Activated naive CD8-positive, alpha-beta T cell treated with anti-CD3 and anti-CD28 coated beads, Interleukin-2, amount 10 ng/mL, durations not matched to agents 7 days and 5 days (primary cell): ENCODE data around the gene JARID2. TPM values are rescaled to one million over a fixed set of nuclear protein-coding genes. Genes with fewer than 3 reads are reported as not detected.

ENCODE experiments used
- ATAC-seq: fragments of 150-1000 bp; cut with Tn5 transposase; one replicate; pipeline ENCODE4 v1.10.0; 2021; ENCODE audit warnings: low read depth, moderate library complexity
- POLR2A ChIA-PET: fragments of 350-600 bp; sonication (Branson Sonifier 250); formaldehyde crosslinking; loops from one replicate; lab custom pipeline; 2021; ENCODE audit warnings: antibody characterized with exemption; lab: Charles Lee
- DNase-seq: peaks from one replicate; pipeline ENCODE4 v3.0.0; 2021
- H3K27ac Mint-ChIP-seq: one replicate; pipeline ENCODE4 v1.8.0; 2022; ENCODE audit warnings: mild to moderate bottlenecking, mixed read lengths
- H3K27me3 Mint-ChIP-seq: one replicate; pipeline ENCODE4 v1.8.0; 2022; ENCODE audit warnings: mild to moderate bottlenecking, moderate library complexity, mixed read lengths
- H3K36me3 Mint-ChIP-seq: one replicate; pipeline ENCODE4 v1.8.0; 2021; ENCODE audit warnings: mild to moderate bottlenecking, mixed read lengths
- H3K4me1 Mint-ChIP-seq: one replicate; pipeline ENCODE4 v1.8.0; 2021; ENCODE audit warnings: mixed read lengths
- H3K4me3 Mint-ChIP-seq: one replicate; pipeline ENCODE4 v1.8.0; 2022; ENCODE audit warnings: mild to moderate bottlenecking, moderate library complexity, mixed read lengths
- H3K9me3 Mint-ChIP-seq: one replicate; pipeline ENCODE4 v1.8.0; 2021; ENCODE audit warnings: mixed read lengths
- total RNA-seq, 2 experiments: library from RNA; stranded (reverse); gene quantifications; one replicate each; pipeline ENCODE4 v1.2.3, GENCODE V29; 2021

Gene JARID2
- total RNA-seq, 2 experiments from 2014 or later, result 30.0 to 31.5 TPM

DNA sequence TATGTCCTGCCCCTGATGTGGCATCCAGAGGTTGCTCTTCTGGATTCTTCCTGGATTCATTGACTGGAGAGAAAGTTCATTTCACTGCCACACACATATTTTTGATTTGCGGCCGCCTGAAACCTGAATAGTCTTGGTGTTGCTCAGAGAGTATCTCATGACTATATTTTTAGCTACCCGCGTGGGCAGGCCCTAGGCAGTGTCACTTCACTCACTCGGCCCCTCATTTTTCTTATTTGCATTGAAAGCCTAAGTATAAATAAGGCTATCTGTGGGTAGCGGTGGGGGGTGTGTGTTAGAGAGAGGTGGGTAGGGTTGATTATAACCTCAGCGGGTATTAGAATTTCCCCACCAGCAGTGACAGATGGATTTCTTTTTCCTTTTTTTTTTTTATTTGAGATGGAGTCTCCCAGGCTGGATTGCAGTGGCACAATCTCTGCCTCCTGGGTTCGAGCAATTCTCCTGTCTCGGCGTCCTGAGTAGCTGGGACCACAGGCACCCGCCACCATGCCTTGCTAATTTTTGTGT lies 113.5 kb downstream of the JARID2 start:
- Mint-ChIP-seq H3K27ac (no peak overlapping the region), H3K4me1 (peaks cover 30% of the 10 kb centered on the region), H3K4me3 (peak overlapping the region; percentile 10), H3K36me3 (peaks cover 12% of the 10 kb centered on the region), H3K27me3 (no peaks in the 10 kb centered on the region), H3K9me3 (no peaks in the 10 kb centered on the region)
- POLR2A ChIA-PET, result interaction anchor here (0.9 kb wide), 1 partner anchor 112 kb away, joined by 3 read pairs; no protein-coding TSS in a partner anchor
- no peak for DNase-seq
- no peak for ATAC-seq

GRCh38 chr6:15360300-15360699 lies 114.4 kb downstream of the JARID2 start:
- Mint-ChIP-seq H3K27ac (no peak overlapping the region), H3K4me1 (peaks cover 31% of the 10 kb centered on the region), H3K27me3 (no peaks in the 10 kb centered on the region), H3K9me3 (no peaks in the 10 kb centered on the region), H3K36me3 (peaks cover 15% of the 10 kb centered on the region), H3K4me3 (no peak overlapping the region)
- no peak for DNase-seq
- POLR2A ChIA-PET, result no interaction called here
- ATAC-seq, result no peak

DNA sequence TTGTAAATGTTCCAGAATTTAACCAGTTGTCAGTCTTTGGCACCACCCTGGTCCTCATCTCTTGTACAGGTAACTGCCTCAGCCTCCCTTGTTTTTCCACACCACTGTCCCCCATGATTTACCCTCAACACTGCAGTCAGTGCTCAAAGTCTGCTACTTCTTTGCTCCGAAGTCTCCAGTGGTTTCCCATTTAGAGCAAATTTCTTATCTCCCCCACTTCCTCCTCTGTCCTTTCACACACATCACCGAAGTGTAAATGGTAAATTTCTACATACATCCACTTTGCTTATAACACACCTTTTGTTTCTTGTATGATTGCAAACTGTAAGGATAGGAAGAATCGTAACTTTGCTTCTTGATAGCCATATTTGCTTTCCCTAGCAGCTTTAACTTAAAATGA lies 115.3 kb downstream of the JARID2 start:
- Mint-ChIP-seq H3K9me3 (no peaks in the 10 kb centered on the region), H3K27ac (no peak overlapping the region), H3K27me3 (no peaks in the 10 kb centered on the region), H3K36me3 (peaks cover 11% of the 10 kb centered on the region), H3K4me1 (peaks cover 34% of the 10 kb centered on the region), H3K4me3 (no peak overlapping the region)
- POLR2A ChIA-PET, result no interaction called here
- ATAC-seq (no peak), DNase-seq (no peak)

- peaks cover 38% of the 10 kb centered on the region for H3K4me1 Mint-ChIP-seq
- no peak overlapping the region for H3K27ac Mint-ChIP-seq
- no peaks in the 10 kb centered on the region for H3K9me3 Mint-ChIP-seq
- peaks cover 12% of the 10 kb centered on the region for H3K36me3 Mint-ChIP-seq
- POLR2A ChIA-PET, result interaction anchor here (0.6 kb wide), 1 partner anchor 84 kb away, joined by 3 read pairs; no protein-coding TSS in a partner anchor
- ATAC-seq, result no peak
- no peak overlapping the region for H3K4me3 Mint-ChIP-seq
- no peaks in the 10 kb centered on the region for H3K27me3 Mint-ChIP-seq
- no peak for DNase-seq
These were observed 116.6 kb downstream of the JARID2 start for GRCh38 chr6:15362274-15363160.

DNA sequence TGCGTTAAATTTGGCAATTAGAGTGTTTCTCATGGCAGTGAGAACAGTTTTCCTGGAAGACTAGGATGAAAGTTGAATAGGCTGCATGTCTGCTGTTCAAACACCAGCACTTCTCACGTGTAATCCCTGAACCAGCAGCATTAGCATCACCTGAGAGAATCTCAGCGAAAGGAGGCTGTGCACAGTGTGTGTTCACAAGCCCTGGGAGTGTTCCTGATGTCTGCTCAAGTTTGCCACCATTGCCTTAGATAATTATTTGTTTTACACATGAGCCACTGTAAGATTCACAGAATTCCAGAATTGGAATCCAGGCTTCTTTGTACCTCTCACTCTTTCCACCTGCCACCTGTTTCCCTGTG lies 117.3 kb downstream of the JARID2 start:
- no peak for ATAC-seq
- no peaks in the 10 kb centered on the region for H3K27me3 Mint-ChIP-seq
- peaks cover 39% of the 10 kb centered on the region for H3K4me1 Mint-ChIP-seq
- H3K4me3 Mint-ChIP-seq, result no peak overlapping the region
- no peak overlapping the region for H3K27ac Mint-ChIP-seq
- POLR2A ChIA-PET, result no interaction called here
- H3K9me3 Mint-ChIP-seq, result no peaks in the 10 kb centered on the region
- no peak for DNase-seq
- H3K36me3 Mint-ChIP-seq, result peaks cover 15% of the 10 kb centered on the region

DNA sequence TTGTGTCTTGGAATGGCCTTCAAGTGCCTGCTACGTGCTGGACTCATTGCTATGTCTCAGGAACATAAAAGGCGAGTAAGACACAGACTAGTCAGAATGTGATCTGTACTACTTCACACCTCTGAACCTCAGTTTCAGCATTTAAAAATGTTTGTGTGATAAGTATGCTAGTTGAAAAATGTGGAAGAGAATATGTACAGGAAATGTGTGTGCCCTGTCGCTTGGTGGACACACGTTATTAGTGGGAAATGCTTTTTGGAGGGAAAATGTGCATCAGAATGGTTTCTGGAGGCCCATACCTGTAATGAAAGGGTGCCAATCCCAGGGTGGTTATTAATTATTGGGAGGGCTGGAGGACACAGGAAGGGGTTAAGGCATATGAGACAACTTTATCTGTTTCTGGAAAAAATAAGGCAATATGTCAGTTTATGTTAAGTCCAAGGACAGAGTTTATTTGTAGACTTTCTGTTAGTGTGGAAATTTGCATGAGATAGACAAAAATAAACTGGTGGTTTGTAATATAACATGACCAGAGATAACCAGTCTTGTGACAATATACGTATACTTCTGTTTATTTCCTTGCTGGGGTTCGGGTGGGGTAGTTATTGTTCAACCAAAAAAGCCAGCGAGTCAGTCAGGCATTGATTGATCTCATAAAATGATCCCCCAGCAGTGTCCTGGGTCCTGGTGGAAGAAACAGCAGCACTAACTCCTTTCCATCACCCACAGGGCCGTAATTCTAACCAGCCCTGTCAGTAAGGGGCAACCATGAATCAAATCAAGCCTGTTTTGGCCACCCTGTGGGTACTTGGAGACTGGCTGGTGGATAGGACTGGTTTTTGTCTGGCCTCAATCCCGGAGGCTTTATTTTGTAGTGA lies 117.9 kb downstream of the JARID2 start:
- no peak overlapping the region for H3K27ac Mint-ChIP-seq
- POLR2A ChIA-PET, result no interaction called here
- ATAC-seq, result no peak

GRCh38 chr6:15364401-15365037 lies 118.7 kb downstream of the JARID2 start:
- Mint-ChIP-seq H3K4me1 (peaks cover 30% of the 10 kb centered on the region), H3K9me3 (no peaks in the 10 kb centered on the region), H3K27ac (no peak overlapping the region), H3K4me3 (no peak overlapping the region), H3K36me3 (peaks cover 17% of the 10 kb centered on the region), H3K27me3 (no peaks in the 10 kb centered on the region)
- no peak for ATAC-seq
- POLR2A ChIA-PET, result no interaction called here
- no peak for DNase-seq

More for the DNA sequence above, 117.9 kb downstream of the JARID2 start:
- Mint-ChIP-seq H3K4me3 (no peak overlapping the region), H3K4me1 (peaks cover 36% of the 10 kb centered on the region), H3K9me3 (no peaks in the 10 kb centered on the region), H3K27me3 (no peaks in the 10 kb centered on the region), H3K36me3 (peaks cover 19% of the 10 kb centered on the region)
- no peak for DNase-seq

DNA sequence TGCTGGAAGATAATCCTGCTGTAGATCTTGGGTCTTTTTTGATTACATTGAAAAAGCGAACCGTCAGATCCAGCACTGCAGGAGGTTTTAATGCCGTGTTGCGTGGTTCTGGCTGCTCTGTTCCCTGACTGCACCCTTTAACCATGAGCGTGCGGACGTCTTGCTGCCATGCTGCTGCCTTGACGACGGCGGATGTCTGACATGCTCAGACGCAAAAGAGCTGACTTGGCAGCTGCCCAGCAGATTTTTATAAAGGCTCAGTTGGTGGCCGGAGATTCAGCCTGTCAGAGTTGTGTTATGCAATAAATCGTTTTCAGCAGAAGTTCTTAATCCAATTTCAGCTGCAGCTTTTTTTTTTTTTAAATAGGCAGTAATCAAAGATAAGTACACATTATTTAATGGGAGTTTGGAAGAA lies 119.4 kb downstream of the JARID2 start:
- no peaks in the 10 kb centered on the region for H3K27me3 Mint-ChIP-seq

GRCh38 chr6:15366003-15366535 lies 120.2 kb downstream of the JARID2 start:
- Mint-ChIP-seq H3K4me3 (peak overlapping the region; percentile 32), H3K36me3 (peaks cover 23% of the 10 kb centered on the region), H3K27ac (no peak overlapping the region), H3K27me3 (no peaks in the 10 kb centered on the region), H3K9me3 (no peaks in the 10 kb centered on the region), H3K4me1 (peaks cover 34% of the 10 kb centered on the region)
- ATAC-seq (no peak), DNase-seq (no peak)
- POLR2A ChIA-PET, result no interaction called here

More for the DNA sequence above, 119.4 kb downstream of the JARID2 start:
- H3K36me3 Mint-ChIP-seq, result peaks cover 23% of the 10 kb centered on the region
- no peaks in the 10 kb centered on the region for H3K9me3 Mint-ChIP-seq
- H3K4me1 Mint-ChIP-seq, result peaks cover 32% of the 10 kb centered on the region
- POLR2A ChIA-PET, result no interaction called here
- peak overlapping the region; percentile 32 for H3K4me3 Mint-ChIP-seq
- ATAC-seq (peak; percentile 93), DNase-seq (peak; percentile 45)
- peak overlapping the region; percentile 64 for H3K27ac Mint-ChIP-seq

- ATAC-seq (no peak), DNase-seq (no peak)
- Mint-ChIP-seq H3K4me3 (no peak overlapping the region), H3K27me3 (no peaks in the 10 kb centered on the region), H3K4me1 (peaks cover 35% of the 10 kb centered on the region), H3K9me3 (no peaks in the 10 kb centered on the region), H3K27ac (no peak overlapping the region), H3K36me3 (peaks cover 23% of the 10 kb centered on the region)
- POLR2A ChIA-PET, result no interaction called here
These were observed 121.0 kb downstream of the JARID2 start for GRCh38 chr6:15366879-15367278.

DNA sequence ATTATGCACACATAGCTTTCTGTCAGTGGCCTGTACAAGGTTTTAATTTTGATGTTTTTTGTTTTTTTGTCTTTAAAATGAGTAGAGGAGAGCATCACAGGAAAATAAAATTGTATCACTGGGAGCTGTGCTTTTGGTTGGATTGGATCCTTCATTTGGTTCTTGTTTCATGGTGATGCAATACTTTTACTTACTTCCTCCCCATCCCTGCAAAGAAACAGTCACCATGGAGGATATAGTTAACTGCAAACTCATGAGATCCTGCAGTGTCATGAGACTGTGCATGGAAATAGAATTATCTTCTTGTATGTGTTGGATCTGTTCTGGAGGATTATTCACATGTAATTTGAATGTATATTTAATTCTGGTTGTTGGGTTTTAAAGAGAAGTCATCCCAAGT lies 122.3 kb downstream of the JARID2 start:
- no peaks in the 10 kb centered on the region for H3K27me3 Mint-ChIP-seq
- H3K36me3 Mint-ChIP-seq, result peaks cover 23% of the 10 kb centered on the region
- no peak for DNase-seq
- ATAC-seq, result no peak
- H3K4me3 Mint-ChIP-seq, result no peak overlapping the region
- H3K9me3 Mint-ChIP-seq, result no peaks in the 10 kb centered on the region
- H3K4me1 Mint-ChIP-seq, result peaks cover 35% of the 10 kb centered on the region
- POLR2A ChIA-PET, result no interaction called here
- H3K27ac Mint-ChIP-seq, result no peak overlapping the region

DNA sequence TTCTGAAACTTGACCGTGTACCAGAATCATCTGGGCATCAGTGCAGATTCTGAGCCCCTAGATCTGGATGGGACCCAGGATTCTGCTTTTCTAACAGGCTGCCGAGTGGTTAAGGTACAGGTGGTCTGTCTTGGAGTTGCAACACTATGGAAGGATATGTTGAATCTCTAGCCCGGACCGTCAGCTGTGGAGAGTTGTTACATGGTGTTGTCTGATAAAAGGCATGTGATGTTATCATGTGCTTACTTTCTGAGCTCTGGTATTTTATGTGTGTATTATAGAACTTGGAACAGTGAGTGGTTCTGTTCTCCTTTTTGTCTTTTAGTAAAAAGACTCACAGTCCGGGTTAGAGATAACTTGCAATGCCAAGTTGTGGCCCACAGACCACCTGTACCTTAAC lies 123.0 kb downstream of the JARID2 start:
- POLR2A ChIA-PET, result no interaction called here
- H3K4me3 Mint-ChIP-seq, result no peak overlapping the region
- peaks cover 23% of the 10 kb centered on the region for H3K36me3 Mint-ChIP-seq
- peaks cover 35% of the 10 kb centered on the region for H3K4me1 Mint-ChIP-seq
- H3K27me3 Mint-ChIP-seq, result no peaks in the 10 kb centered on the region
- H3K9me3 Mint-ChIP-seq, result no peaks in the 10 kb centered on the region
- ATAC-seq, result no peak
- H3K27ac Mint-ChIP-seq, result no peak overlapping the region
- DNase-seq, result no peak

DNA sequence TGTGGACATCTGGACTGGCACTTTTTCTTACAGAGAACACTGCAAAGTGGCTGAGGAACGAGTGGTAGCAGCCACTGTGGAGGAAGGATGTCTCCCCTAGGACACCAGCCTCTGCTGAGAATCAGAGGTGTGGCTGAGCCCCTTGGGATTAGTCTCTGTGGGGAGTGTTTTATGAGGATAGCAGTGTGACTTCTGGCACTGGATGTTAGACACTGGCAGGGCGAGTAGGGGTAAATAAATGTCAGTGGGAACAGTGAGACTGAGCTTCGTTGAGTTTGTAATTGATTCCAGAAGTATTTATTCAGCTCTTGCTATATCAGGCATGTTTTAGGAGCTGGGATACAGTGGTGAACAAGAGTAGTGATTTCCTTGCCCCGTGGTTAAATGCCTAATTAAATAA lies 124.0 kb downstream of the JARID2 start:
- H3K9me3 Mint-ChIP-seq, result no peaks in the 10 kb centered on the region
- H3K4me3 Mint-ChIP-seq, result no peak overlapping the region
- H3K4me1 Mint-ChIP-seq, result peaks cover 35% of the 10 kb centered on the region
- peaks cover 23% of the 10 kb centered on the region for H3K36me3 Mint-ChIP-seq
- ATAC-seq (no peak), DNase-seq (no peak)
- no peaks in the 10 kb centered on the region for H3K27me3 Mint-ChIP-seq
- H3K27ac Mint-ChIP-seq, result no peak overlapping the region
- POLR2A ChIA-PET, result interaction anchor here (0.7 kb wide), 1 partner anchor 18 kb away, joined by 5 read pairs; no protein-coding TSS in a partner anchor
